ENCODE results near the gene ANKRD44.

- TF ChIP-seq TAF1 (IDR thresholded peaks at IDR 0.05; ENCODE audit: borderline replicate concordance, insufficient read depth, low read length): no peak
- TF ChIP-seq SIN3A (IDR thresholded peaks at IDR 0.05; ENCODE audit: borderline replicate concordance, insufficient read depth, low read length): no peak
- TF ChIP-seq POLR2AphosphoS5 (IDR thresholded peaks at IDR 0.05; ENCODE audit: low read depth, low read length): no peak
- TF ChIP-seq REST (IDR thresholded peaks at IDR 0.05; ENCODE audit: insufficient read depth in 1 of 2, low read depth in 2 of 2, low read length in 2 of 2): no peak
Observed at GRCh38 chr2:197163712-197164140, 146.9 kb downstream of the ANKRD44 start.

All from PFSK-1 (cell line).